ENCODE data around the gene BTF3.

BTF3 gene

GRCh38 chr5:73522989-73523388 is 24.7 kb downstream of the BTF3 start:
- TF ChIP-seq EZH2 (IDR thresholded peaks at IDR 0.05) (no peak), FOXP2 (optimal IDR thresholded peaks at IDR 0.05; ENCODE audit: control extremely low read depth, extremely low read length, insufficient read depth) (no peak), POLR2AphosphoS5 (IDR thresholded peaks at IDR 0.05; ENCODE audit: borderline replicate concordance, low read depth, low read length) (no peak)

GRCh38 chr5:73523861-73524260 is 25.6 kb downstream of the BTF3 start:
- H3K36me3 ChIP-seq (ENCODE audit: insufficient read depth, low read length) = no peaks in the 10 kb centered on the region
- H3K4me3 ChIP-seq = no peak overlapping the region
- no peaks in the 10 kb centered on the region for H3K9me3 ChIP-seq (ENCODE audit: low read depth, low read length)
- no peak overlapping the region for H3K27ac ChIP-seq
- no peak for DNase-seq (ENCODE audit: low read depth, low spot score)
- no peak for TF ChIP-seq EZH2 (IDR thresholded peaks at IDR 0.05)
- no peak for TF ChIP-seq FOXP2 (optimal IDR thresholded peaks at IDR 0.05; ENCODE audit: control extremely low read depth, extremely low read length, insufficient read depth)
- no peak for TF ChIP-seq POLR2AphosphoS5 (IDR thresholded peaks at IDR 0.05; ENCODE audit: borderline replicate concordance, low read depth, low read length)
- no peak overlapping the region for H3K9ac ChIP-seq (ENCODE audit: insufficient read length)

More at GRCh38 chr5:73522989-73523388, 24.7 kb downstream of the BTF3 start:
- no peak overlapping the region for H3K27ac ChIP-seq
- no peak overlapping the region for H3K9ac ChIP-seq (ENCODE audit: insufficient read length)
- H3K4me3 ChIP-seq = no peak overlapping the region
- H3K36me3 ChIP-seq (ENCODE audit: insufficient read depth, low read length) = no peaks in the 10 kb centered on the region
- no peak for DNase-seq (ENCODE audit: low read depth, low spot score)
- H3K9me3 ChIP-seq (ENCODE audit: low read depth, low read length) = no peaks in the 10 kb centered on the region

- no peak for DNase-seq (ENCODE audit: low read depth, low spot score)
- H3K9me3 ChIP-seq (ENCODE audit: low read depth, low read length) = no peaks in the 10 kb centered on the region
- TF ChIP-seq FOXP2 (optimal IDR thresholded peaks at IDR 0.05; ENCODE audit: control extremely low read depth, extremely low read length, insufficient read depth) (no peak), EZH2 (IDR thresholded peaks at IDR 0.05) (no peak), POLR2AphosphoS5 (IDR thresholded peaks at IDR 0.05; ENCODE audit: borderline replicate concordance, low read depth, low read length) (no peak)
- H3K36me3 ChIP-seq (ENCODE audit: insufficient read depth, low read length) = no peaks in the 10 kb centered on the region
- H3K4me3 ChIP-seq = no peak overlapping the region
- H3K27ac ChIP-seq = no peak overlapping the region
- H3K9ac ChIP-seq (ENCODE audit: insufficient read length) = no peak overlapping the region
Measured at GRCh38 chr5:73525606-73526203, 27.5 kb downstream of the BTF3 start.

- no peaks in the 10 kb centered on the region for H3K36me3 ChIP-seq (ENCODE audit: insufficient read depth, low read length)
- no peak overlapping the region for H3K4me3 ChIP-seq
- no peak overlapping the region for H3K9ac ChIP-seq (ENCODE audit: insufficient read length)
- TF ChIP-seq POLR2AphosphoS5 (IDR thresholded peaks at IDR 0.05; ENCODE audit: borderline replicate concordance, low read depth, low read length) (no peak), FOXP2 (optimal IDR thresholded peaks at IDR 0.05; ENCODE audit: control extremely low read depth, extremely low read length, insufficient read depth) (no peak), EZH2 (IDR thresholded peaks at IDR 0.05) (no peak)
- no peak overlapping the region for H3K27ac ChIP-seq
- H3K9me3 ChIP-seq (ENCODE audit: low read depth, low read length) = no peaks in the 10 kb centered on the region
- DNase-seq (ENCODE audit: low read depth, low spot score) = no peak
Measured at GRCh38 chr5:73528248-73528647, 30.0 kb downstream of the BTF3 start.

GRCh38 chr5:73529081-73529480 is 30.8 kb downstream of the BTF3 start:
- Histone ChIP-seq H3K9me3 (ENCODE audit: low read depth, low read length) (no peaks in the 10 kb centered on the region), H3K4me3 (no peak overlapping the region), H3K9ac (ENCODE audit: insufficient read length) (no peak overlapping the region), H3K27ac (no peak overlapping the region), H3K36me3 (ENCODE audit: insufficient read depth, low read length) (no peaks in the 10 kb centered on the region)
- TF ChIP-seq EZH2 (IDR thresholded peaks at IDR 0.05) (no peak), POLR2AphosphoS5 (IDR thresholded peaks at IDR 0.05; ENCODE audit: borderline replicate concordance, low read depth, low read length) (no peak), FOXP2 (optimal IDR thresholded peaks at IDR 0.05; ENCODE audit: control extremely low read depth, extremely low read length, insufficient read depth) (no peak)
- DNase-seq (ENCODE audit: low read depth, low spot score) = no peak

- Histone ChIP-seq H3K9ac (ENCODE audit: insufficient read length) (no peak overlapping the region), H3K36me3 (ENCODE audit: insufficient read depth, low read length) (no peaks in the 10 kb centered on the region), H3K27ac (no peak overlapping the region), H3K4me3 (no peak overlapping the region), H3K9me3 (ENCODE audit: low read depth, low read length) (no peaks in the 10 kb centered on the region)
- no peak for TF ChIP-seq POLR2AphosphoS5 (IDR thresholded peaks at IDR 0.05; ENCODE audit: borderline replicate concordance, low read depth, low read length)
- TF ChIP-seq FOXP2 (optimal IDR thresholded peaks at IDR 0.05; ENCODE audit: control extremely low read depth, extremely low read length, insufficient read depth) = no peak
- no peak for TF ChIP-seq EZH2 (IDR thresholded peaks at IDR 0.05)
- no peak for DNase-seq (ENCODE audit: low read depth, low spot score)
Measured at GRCh38 chr5:73531356-73531755, 33.1 kb downstream of the BTF3 start.

- DNase-seq (ENCODE audit: low read depth, low spot score) = no peak
- Histone ChIP-seq H3K4me3 (no peak overlapping the region), H3K36me3 (ENCODE audit: insufficient read depth, low read length) (no peaks in the 10 kb centered on the region), H3K27ac (no peak overlapping the region), H3K9ac (ENCODE audit: insufficient read length) (no peak overlapping the region), H3K9me3 (ENCODE audit: low read depth, low read length) (no peaks in the 10 kb centered on the region)
- TF ChIP-seq EZH2 (IDR thresholded peaks at IDR 0.05) (no peak), FOXP2 (optimal IDR thresholded peaks at IDR 0.05; ENCODE audit: control extremely low read depth, extremely low read length, insufficient read depth) (no peak), POLR2AphosphoS5 (IDR thresholded peaks at IDR 0.05; ENCODE audit: borderline replicate concordance, low read depth, low read length) (no peak)
Measured at GRCh38 chr5:73532195-73532594, 34.0 kb downstream of the BTF3 start.

- TF ChIP-seq EZH2 (IDR thresholded peaks at IDR 0.05) (no peak), POLR2AphosphoS5 (IDR thresholded peaks at IDR 0.05; ENCODE audit: borderline replicate concordance, low read depth, low read length) (no peak), FOXP2 (optimal IDR thresholded peaks at IDR 0.05; ENCODE audit: control extremely low read depth, extremely low read length, insufficient read depth) (no peak)
- no peaks in the 10 kb centered on the region for H3K9me3 ChIP-seq (ENCODE audit: low read depth, low read length)
- no peak overlapping the region for H3K4me3 ChIP-seq
- H3K27ac ChIP-seq = no peak overlapping the region
- no peak for DNase-seq (ENCODE audit: low read depth, low spot score)
- no peak overlapping the region for H3K9ac ChIP-seq (ENCODE audit: insufficient read length)
- H3K36me3 ChIP-seq (ENCODE audit: insufficient read depth, low read length) = no peaks in the 10 kb centered on the region
Measured at GRCh38 chr5:73534011-73534644, 35.9 kb downstream of the BTF3 start.
